Duodenal mucosa (tissue), 2 donors: Measurements from ENCODE around the gene HDGF.

Experiments used
- H3K27ac ChIP-seq: one replicate; pipeline ENCODE4 v1.7.0; 2013; ENCODE audit warnings: low read depth, low read length
- H3K27me3 ChIP-seq, 2 donors: one replicate each; pipeline ENCODE4 v1.7.0; 2013; ENCODE audit warnings: low read length in 2 of 2, control low read depth in 1 of 2; ENCODE audit not compliant: insufficient read depth in 2 of 2, control insufficient read depth in 1 of 2
- H3K36me3 ChIP-seq, 2 donors: one replicate each; pipeline ENCODE4 v1.7.0; 2013; ENCODE audit warnings: low read length in 2 of 2, control low read depth in 1 of 2; ENCODE audit not compliant: insufficient read depth in 2 of 2, control insufficient read depth in 1 of 2
- H3K4me1 ChIP-seq, 2 donors: one replicate each; pipeline ENCODE4 v1.7.0; 2013; ENCODE audit warnings: low read length in 2 of 2, control low read depth in 1 of 2; ENCODE audit not compliant: insufficient read depth in 2 of 2, control insufficient read depth in 1 of 2
- H3K4me3 ChIP-seq, 2 donors: one replicate each; pipeline ENCODE4 v1.7.0; 2013; ENCODE audit warnings: low read length in 2 of 2, low read depth in 1 of 2
- H3K9ac ChIP-seq, 2 donors: one replicate each; pipeline ENCODE4 v1.7.0; 2013; ENCODE audit warnings: low read length in 2 of 2, low read depth in 1 of 2
- H3K9me3 ChIP-seq, 2 donors: one replicate each; pipeline ENCODE4 v1.7.0; 2013; ENCODE audit warnings: low read length in 2 of 2, control low read depth in 1 of 2; ENCODE audit not compliant: control insufficient read depth in 1 of 2

The HDGF gene

DNA sequence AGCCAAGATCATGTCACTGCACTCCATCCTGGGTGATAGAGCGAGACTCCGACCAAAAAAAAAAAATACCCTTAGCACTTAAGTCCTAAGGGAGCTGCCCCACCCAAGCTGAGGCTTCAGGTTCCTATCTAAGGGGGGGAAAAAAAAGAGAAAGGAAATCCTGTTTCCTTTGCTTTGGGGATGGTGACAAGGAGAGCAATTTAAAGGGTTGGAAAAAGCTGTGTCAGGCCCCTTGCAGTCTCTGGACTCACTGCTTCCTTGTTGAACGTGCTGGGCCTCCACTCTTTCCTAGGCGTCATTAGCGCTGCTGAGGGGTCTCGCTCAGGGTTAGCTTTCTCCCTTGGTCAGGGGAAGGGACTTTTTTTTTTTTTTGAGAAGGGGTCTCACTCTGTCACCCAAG lies 34.0 kb upstream of the HDGF start:
- H3K36me3 ChIP-seq = peaks cover 16 to 64% of the 10 kb centered on the region in 2 donors
- no peak overlapping the region for H3K9ac ChIP-seq
- H3K9me3 ChIP-seq = no peaks in the 10 kb centered on the region
- no peak overlapping the region for H3K27ac ChIP-seq
- no peaks in the 10 kb centered on the region for H3K4me1 ChIP-seq
- H3K4me3 ChIP-seq = no peak overlapping the region
- H3K27me3 ChIP-seq = no peaks in the 10 kb centered on the region

DNA sequence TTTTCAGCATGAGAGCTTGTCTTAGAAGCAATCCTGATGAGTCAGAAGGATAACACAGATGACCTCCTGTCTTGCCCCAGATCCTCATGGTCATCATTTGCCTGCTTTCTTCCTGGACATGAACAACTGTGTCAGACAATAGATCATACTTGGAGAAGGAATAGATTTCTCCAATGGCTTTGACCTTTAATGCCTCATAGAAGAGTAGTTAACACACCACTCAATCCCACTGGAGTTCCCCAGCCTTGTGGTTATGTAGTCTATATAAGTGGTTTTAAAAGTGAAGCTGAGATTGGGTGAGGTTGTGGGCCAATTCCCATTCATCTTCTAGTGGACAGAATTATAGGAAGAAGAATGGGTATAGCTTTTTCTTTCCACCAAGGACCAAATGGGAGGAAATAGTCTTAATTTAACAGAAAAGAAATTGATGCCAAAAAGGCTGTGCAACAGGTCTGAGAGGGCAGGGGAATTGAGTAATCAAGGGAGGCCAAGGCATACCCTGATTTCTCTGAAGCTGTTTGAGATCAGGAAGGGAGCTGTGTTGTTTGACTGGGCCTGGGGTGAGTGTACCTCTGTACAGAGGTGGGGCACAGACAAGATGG lies 30.2 kb upstream of the HDGF start:
- Histone ChIP-seq H3K27me3 (no peaks in the 10 kb centered on the region), H3K27ac (no peak overlapping the region), H3K9ac (no peak overlapping the region), H3K36me3 (peaks cover 11 to 45% of the 10 kb centered on the region in 2 donors), H3K4me3 (no peak overlapping the region), H3K4me1 (no peaks in the 10 kb centered on the region), H3K9me3 (no peaks in the 10 kb centered on the region)

DNA sequence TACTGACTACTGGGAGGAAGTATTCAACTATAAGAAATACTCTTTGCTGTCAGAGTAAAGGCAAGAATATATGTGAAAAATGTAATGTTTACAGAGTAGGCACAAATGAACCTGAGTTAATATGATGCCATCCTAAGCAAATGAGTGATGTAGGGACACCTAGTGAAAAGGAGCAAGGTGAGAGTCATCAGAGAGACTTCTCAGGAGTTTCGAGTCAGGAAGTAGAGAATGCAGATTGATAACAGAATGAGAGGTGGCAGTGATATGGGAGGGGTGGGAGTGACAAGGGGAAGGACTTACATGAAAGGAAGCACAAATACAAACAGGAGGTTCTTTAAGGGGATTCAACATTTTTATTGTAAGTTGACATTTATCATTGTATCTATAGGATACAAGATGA lies 26.1 kb upstream of the HDGF start:
- peaks cover 6 to 28% of the 10 kb centered on the region in 2 donors for H3K36me3 ChIP-seq
- no peaks in the 10 kb centered on the region for H3K27me3 ChIP-seq
- H3K4me3 ChIP-seq = no peak overlapping the region
- no peak overlapping the region for H3K9ac ChIP-seq
- no peak overlapping the region for H3K27ac ChIP-seq
- no peaks in the 10 kb centered on the region for H3K9me3 ChIP-seq
- peaks cover 4 to 9% of the 10 kb centered on the region in 2 donors for H3K4me1 ChIP-seq

GRCh38 chr1:156776942-156777341 lies 25.5 kb upstream of the HDGF start:
- Histone ChIP-seq H3K27me3 (no peaks in the 10 kb centered on the region), H3K4me3 (no peak overlapping the region), H3K36me3 (peaks cover 0 to 22% of the 10 kb centered on the region in 2 donors), H3K9ac (no peak overlapping the region), H3K9me3 (no peaks in the 10 kb centered on the region), H3K4me1 (peaks cover 10 to 12% of the 10 kb centered on the region in 2 donors), H3K27ac (no peak overlapping the region)

DNA sequence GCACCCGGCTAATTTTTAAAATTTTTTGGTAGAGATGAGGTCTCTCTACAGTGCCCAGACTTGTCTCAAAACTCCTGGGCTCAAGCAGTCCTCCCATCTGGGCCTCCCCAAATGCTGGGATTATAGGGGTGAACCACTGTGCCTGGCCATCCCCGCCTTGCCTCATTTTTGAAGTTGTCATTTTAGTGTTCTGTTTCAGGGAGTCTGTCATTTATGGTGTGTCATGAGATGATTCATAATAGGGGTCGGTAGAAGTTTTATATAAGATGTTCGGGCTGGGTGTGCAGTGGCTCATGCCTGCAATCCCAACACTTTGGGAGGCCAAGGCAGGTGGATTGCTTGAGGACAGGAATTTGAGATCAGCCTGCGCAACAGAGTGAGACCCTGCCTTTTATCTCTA lies 24.3 kb upstream of the HDGF start:
- H3K9ac ChIP-seq = no peak overlapping the region
- no peaks in the 10 kb centered on the region for H3K9me3 ChIP-seq
- peaks cover 12 to 16% of the 10 kb centered on the region in 2 donors for H3K4me1 ChIP-seq
- peaks cover 0 to 13% of the 10 kb centered on the region in 2 donors for H3K36me3 ChIP-seq
- no peak overlapping the region for H3K27ac ChIP-seq
- no peaks in the 10 kb centered on the region for H3K27me3 ChIP-seq
- no peak overlapping the region for H3K4me3 ChIP-seq

GRCh38 chr1:156773607-156774006 lies 22.1 kb upstream of the HDGF start:
- Histone ChIP-seq H3K27me3 (no peaks in the 10 kb centered on the region), H3K27ac (no peak overlapping the region), H3K36me3 (peaks cover 0 to 12% of the 10 kb centered on the region in 2 donors), H3K4me3 (no peak overlapping the region), H3K9me3 (no peaks in the 10 kb centered on the region), H3K9ac (no peak overlapping the region), H3K4me1 (peaks cover 28 to 34% of the 10 kb centered on the region in 2 donors)

DNA sequence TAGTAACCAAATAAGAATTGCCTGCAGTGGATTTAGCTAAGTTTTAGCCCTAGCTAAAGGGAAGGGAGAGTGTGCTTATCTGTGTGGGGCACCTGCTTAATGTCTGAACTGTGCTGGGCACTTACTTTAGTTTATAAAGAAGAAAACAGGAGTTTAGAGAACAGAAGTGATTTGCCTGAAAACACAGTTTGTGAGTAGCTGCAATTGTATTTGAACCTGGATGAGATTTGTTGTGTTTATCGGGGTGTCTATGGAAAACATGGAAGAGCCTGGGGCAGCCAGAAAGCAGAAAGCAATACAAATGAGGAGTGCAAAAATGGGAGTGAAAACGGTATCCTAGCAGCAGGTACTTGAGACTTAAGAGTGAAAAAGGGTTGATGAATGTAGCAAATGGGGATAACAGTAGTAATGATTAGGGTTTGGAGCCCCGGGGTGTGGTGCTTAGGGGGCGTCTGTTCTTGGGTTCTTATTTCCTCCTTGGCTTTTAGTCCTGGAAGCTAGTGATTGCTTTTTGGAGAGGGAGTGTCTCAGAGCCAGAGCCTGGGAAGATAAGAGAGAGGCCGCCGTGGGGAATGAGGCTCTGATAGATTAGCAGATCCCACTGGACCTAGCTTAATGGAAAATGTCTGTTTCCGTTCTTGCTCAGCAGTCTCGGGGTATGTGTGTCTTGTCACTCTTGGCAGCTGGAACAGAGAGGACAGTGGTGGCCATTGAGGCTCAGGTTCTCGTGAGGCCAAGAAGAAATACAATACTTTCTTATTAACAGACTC lies 21.4 kb upstream of the HDGF start:
- no peaks in the 10 kb centered on the region for H3K27me3 ChIP-seq
- no peaks in the 10 kb centered on the region for H3K9me3 ChIP-seq
- H3K9ac ChIP-seq = no peak overlapping the region
- H3K4me3 ChIP-seq = no peak overlapping the region
- no peak overlapping the region for H3K27ac ChIP-seq
- peaks cover 0 to 12% of the 10 kb centered on the region in 2 donors for H3K36me3 ChIP-seq
- H3K4me1 ChIP-seq = peaks cover 33 to 38% of the 10 kb centered on the region in 2 donors

DNA sequence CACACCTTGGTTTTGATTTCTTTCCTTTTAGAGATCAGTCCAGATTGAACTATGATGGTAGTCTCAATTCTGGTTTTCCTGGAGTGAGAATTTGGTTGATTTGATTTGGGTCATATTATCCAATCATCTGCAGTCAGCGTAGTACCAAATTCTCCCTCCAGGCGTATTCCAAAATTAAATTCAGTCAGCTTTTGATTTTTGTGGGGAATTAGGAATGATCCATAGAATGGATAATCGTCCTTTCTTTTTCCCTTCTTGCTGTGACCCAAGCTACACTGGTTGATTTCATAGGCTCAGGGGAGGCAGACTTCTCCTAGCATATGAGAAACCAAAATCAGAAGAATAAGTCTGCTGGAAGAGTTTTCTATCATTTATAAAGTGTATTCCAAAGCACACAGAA lies 20.7 kb upstream of the HDGF start:
- Histone ChIP-seq H3K9ac (no peak overlapping the region), H3K4me3 (no peak overlapping the region), H3K4me1 (peaks cover 33 to 38% of the 10 kb centered on the region in 2 donors), H3K9me3 (no peaks in the 10 kb centered on the region), H3K36me3 (peaks cover 0 to 12% of the 10 kb centered on the region in 2 donors), H3K27ac (no peak overlapping the region), H3K27me3 (no peaks in the 10 kb centered on the region)

- Histone ChIP-seq H3K36me3 (peaks cover 0 to 6% of the 10 kb centered on the region in 2 donors), H3K27ac (no peak overlapping the region), H3K9ac (peak overlapping the region; percentile 91 to 95), H3K4me1 (peaks cover 43 to 47% of the 10 kb centered on the region in 2 donors), H3K27me3 (no peaks in the 10 kb centered on the region), H3K4me3 (peak overlapping the region; percentile 90 to 95), H3K9me3 (no peaks in the 10 kb centered on the region)
Observed at GRCh38 chr1:156768610-156769295, 17.3 kb upstream of the HDGF start.
